Lower leg skin (tissue), 4 donors: ENCODE measurements around the gene FBXL3. TPM values are rescaled to one million over a fixed set of nuclear protein-coding genes. Genes with fewer than 3 reads are reported as not detected.

Source experiments
- DNase-seq, 2 donors: peaks; one replicate each; pipeline ENCODE4 v3.0.0-alpha.2; 2019; ENCODE audit warnings: low spot score in 2 of 2
- H3K4me3 ChIP-seq: fragments of 200-600 bp; sonication (generic); 2 replicates; pipeline ENCODE4 v1.5.1; 2017; ENCODE audit warnings: mild to moderate bottlenecking, low read depth; ENCODE audit not compliant: poor library complexity, severe bottlenecking
- CTCF ChIP-seq, 3 donors: fragments of 450-650 bp; IDR thresholded peaks; one replicate each; pipeline ENCODE4 v1.5.1; 2016; ENCODE audit warnings: antibody characterized with exemption in 3 of 3, mild to moderate bottlenecking in 3 of 3, moderate library complexity in 2 of 3
- POLR2A ChIP-seq, 2 donors: fragments of 450-650 bp; IDR thresholded peaks; one replicate each; pipeline ENCODE4 v1.6.1; 2016 to 2017; ENCODE audit warnings: antibody characterized with exemption in 2 of 2, mild to moderate bottlenecking in 1 of 2, moderate library complexity in 1 of 2
- WGBS, 2 donors: methylation state at CpG; one replicate each; pipeline ENCODE4 v1.1.5; 2018; 5-methylcytosine and 5-hydroxymethylcytosine counted together
- intact Hi-C: fragments of 100-400 bp; cut with DNase I; formaldehyde crosslinking; loops from one replicate; pipeline ENCODE4 v1.15.0; 2023; ENCODE audit warnings: low total_unique reads
- total RNA-seq, 4 donors: library from RNA; depleted of rRNA; stranded (reverse); fragments of >200 nt; gene quantifications; one replicate each; pipeline ENCODE4 v1.1.0, GENCODE V29; 2016

FBXL3 gene
- total RNA-seq, 4 donors from 2014 or later: 82.1 to 114 (median 110) TPM

- no peak overlapping the region for H3K4me3 ChIP-seq
- no peak for TF ChIP-seq CTCF (IDR thresholded peaks at IDR 0.05)
- TF ChIP-seq POLR2A (IDR thresholded peaks at IDR 0.05): no peak
- intact Hi-C loops: no loop called here
- no peak for DNase-seq
- 56 to 63% methylated on average over 4 of the region's 4 CpGs for WGBS, 2 donors
Observed at GRCh38 chr13:77001540-77001939, 25.4 kb downstream of the FBXL3 start.

- no peak overlapping the region for H3K4me3 ChIP-seq
- no peak for TF ChIP-seq POLR2A (IDR thresholded peaks at IDR 0.05)
- TF ChIP-seq CTCF (IDR thresholded peaks at IDR 0.05): no peak
- intact Hi-C loops: no loop called here
- no peak for DNase-seq
- WGBS, 2 donors: 50 to 68% methylated on average over 1 of the region's 1 CpG
Observed at GRCh38 chr13:77000475-77000874, 26.5 kb downstream of the FBXL3 start.

- DNase-seq: no peak
- no peak for TF ChIP-seq POLR2A (IDR thresholded peaks at IDR 0.05)
- TF ChIP-seq CTCF (IDR thresholded peaks at IDR 0.05): no peak
- intact Hi-C loops: no loop called here
- H3K4me3 ChIP-seq: no peak overlapping the region
- 93 to 97% methylated on average over 3 of the region's 3 CpGs for WGBS, 2 donors
Observed at GRCh38 chr13:76994281-76994680, 32.7 kb downstream of the FBXL3 start.

GRCh38 chr13:76993473-76993872, 33.5 kb downstream of the FBXL3 start:
- no peak for DNase-seq
- intact Hi-C loops: no loop called here
- TF ChIP-seq CTCF (IDR thresholded peaks at IDR 0.05) (no peak), POLR2A (IDR thresholded peaks at IDR 0.05) (no peak)
- H3K4me3 ChIP-seq: no peak overlapping the region
- WGBS, 2 donors: 72 to 79% methylated on average over 5 of the region's 5 CpGs

GRCh38 chr13:76993021-76993420, 33.9 kb downstream of the FBXL3 start:
- H3K4me3 ChIP-seq: peak overlapping the region; percentile 75
- WGBS, 2 donors: 15 to 22% methylated on average over 3 of the region's 3 CpGs
- intact Hi-C loops: no loop called here
- no peak for DNase-seq
- TF ChIP-seq POLR2A (IDR thresholded peaks at IDR 0.05) (no peak), CTCF (IDR thresholded peaks at IDR 0.05) (no peak)

- 1% methylated on average over 20 of the region's 20 CpGs for WGBS, 2 donors
- peak; percentile 30 to 90 for DNase-seq
- TF ChIP-seq CTCF (IDR thresholded peaks at IDR 0.05) (no peak), POLR2A (IDR thresholded peaks at IDR 0.05) (no peak)
- peak overlapping the region; percentile 75 for H3K4me3 ChIP-seq
- intact Hi-C loops: no loop called here
Observed at GRCh38 chr13:76992548-76993001, 34.4 kb downstream of the FBXL3 start.
